ES-I3 (cell line): ENCODE data around the gene PLPPR5.

Experiments
- H3K36me3 ChIP-seq: 2 replicates; pipeline ENCODE4 v1.6.1; 2013; ENCODE audit warnings: mild to moderate bottlenecking, low read length, control low read depth, moderate library complexity; ENCODE audit not compliant: insufficient read depth
- H3K4me1 ChIP-seq: 2 replicates; pipeline ENCODE4 v1.6.1; 2013; ENCODE audit warnings: mild to moderate bottlenecking, control low read depth, low read length; ENCODE audit not compliant: insufficient read depth
- H3K9ac ChIP-seq: 2 replicates; pipeline ENCODE4 v1.6.1; 2013; ENCODE audit warnings: low read depth, mild to moderate bottlenecking, low read length, moderate library complexity
- H3K9me3 ChIP-seq: 2 replicates; pipeline ENCODE4 v1.6.1; 2013; ENCODE audit warnings: mild to moderate bottlenecking, low read length, moderate library complexity; ENCODE audit not compliant: control insufficient read depth, insufficient read depth

The PLPPR5 gene

GRCh38 chr1:98949166-98949565 lies 55.5 kb downstream of the PLPPR5 start:
- Histone ChIP-seq H3K9me3 (no peaks in the 10 kb centered on the region), H3K36me3 (no peaks in the 10 kb centered on the region), H3K4me1 (no peaks in the 10 kb centered on the region), H3K9ac (no peak overlapping the region)

GRCh38 chr1:98947071-98947470 lies 57.6 kb downstream of the PLPPR5 start:
- Histone ChIP-seq H3K4me1 (no peaks in the 10 kb centered on the region), H3K36me3 (no peaks in the 10 kb centered on the region), H3K9me3 (no peaks in the 10 kb centered on the region), H3K9ac (no peak overlapping the region)

DNA sequence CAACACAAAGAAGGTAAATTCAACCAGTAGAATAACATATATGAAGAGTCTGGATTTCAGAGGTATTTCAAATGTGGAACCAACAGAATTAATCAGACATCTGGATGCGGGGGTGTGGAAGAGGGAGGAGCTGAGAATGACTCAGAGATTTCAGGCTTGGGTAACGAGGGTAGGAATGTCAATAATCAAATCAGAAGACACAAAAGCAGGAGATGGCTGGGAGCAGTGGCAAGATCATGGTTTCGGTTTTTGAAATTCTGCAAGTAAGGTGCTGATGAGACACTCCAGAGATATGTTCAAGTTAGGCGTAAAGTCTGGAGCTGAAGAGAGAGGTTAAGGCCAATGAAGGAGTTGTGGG lies 64.0 kb downstream of the PLPPR5 start:
- Histone ChIP-seq H3K9me3 (no peaks in the 10 kb centered on the region), H3K4me1 (no peaks in the 10 kb centered on the region), H3K9ac (no peak overlapping the region), H3K36me3 (no peaks in the 10 kb centered on the region)

DNA sequence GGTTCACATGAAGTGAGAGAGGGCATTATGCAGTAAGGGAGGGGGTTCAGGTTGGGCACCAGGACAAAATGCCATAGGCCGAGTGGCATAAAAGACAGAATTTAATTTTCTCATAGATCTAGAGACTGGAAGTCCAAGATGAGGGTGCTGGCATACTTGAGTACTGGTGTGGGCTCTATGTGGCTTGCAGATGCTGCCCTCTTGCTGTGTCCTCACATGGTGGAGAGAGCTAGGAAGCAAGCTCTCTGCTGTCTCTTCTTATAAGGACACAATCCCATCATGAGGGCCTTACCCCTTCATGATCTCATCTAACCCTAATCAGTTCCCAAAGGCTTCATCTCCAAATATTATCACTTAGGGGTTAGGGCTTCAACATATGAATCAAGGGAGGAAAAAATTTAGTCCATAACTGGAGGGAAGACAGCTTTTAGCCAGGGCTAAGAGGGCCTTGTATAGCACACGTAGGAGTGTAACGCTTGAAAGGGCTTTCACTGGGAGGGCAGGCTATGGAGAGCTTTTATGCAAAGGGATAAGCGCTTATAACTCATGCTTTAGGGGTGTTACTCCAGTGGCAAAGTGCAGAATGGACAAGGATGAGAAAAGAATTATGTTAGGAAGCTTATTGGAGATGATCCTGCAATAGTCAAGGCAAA lies 64.5 kb downstream of the PLPPR5 start:
- Histone ChIP-seq H3K36me3 (no peaks in the 10 kb centered on the region), H3K9me3 (no peaks in the 10 kb centered on the region), H3K9ac (no peak overlapping the region), H3K4me1 (no peaks in the 10 kb centered on the region)

DNA sequence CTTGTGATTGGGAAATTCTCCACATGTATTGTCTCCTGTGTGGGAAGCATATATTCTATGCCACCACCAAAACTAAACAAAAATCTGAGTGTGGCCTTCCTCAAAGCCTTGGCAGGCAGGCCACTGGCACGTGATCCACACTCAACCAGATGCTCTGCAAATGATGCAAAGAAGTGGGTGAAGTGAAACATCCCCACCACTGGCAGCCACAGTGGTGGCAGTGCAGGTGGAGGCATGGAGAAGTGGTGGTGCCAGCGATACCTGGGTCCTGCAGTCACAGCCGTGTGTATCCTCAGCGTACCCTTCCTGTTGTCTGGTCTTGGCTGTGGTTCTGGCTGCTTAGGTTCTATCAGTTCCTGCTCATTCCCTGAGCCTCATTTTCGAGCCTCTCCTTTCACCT lies 65.2 kb downstream of the PLPPR5 start:
- Histone ChIP-seq H3K9ac (no peak overlapping the region), H3K36me3 (no peaks in the 10 kb centered on the region), H3K4me1 (no peaks in the 10 kb centered on the region), H3K9me3 (no peaks in the 10 kb centered on the region)

GRCh38 chr1:98937347-98937746 lies 67.3 kb downstream of the PLPPR5 start:
- no peaks in the 10 kb centered on the region for H3K9me3 ChIP-seq
- H3K9ac ChIP-seq: no peak overlapping the region
- no peaks in the 10 kb centered on the region for H3K4me1 ChIP-seq
- no peaks in the 10 kb centered on the region for H3K36me3 ChIP-seq

- no peaks in the 10 kb centered on the region for H3K4me1 ChIP-seq
- H3K9me3 ChIP-seq: no peaks in the 10 kb centered on the region
- H3K36me3 ChIP-seq: no peaks in the 10 kb centered on the region
- no peak overlapping the region for H3K9ac ChIP-seq
Observed at GRCh38 chr1:98932184-98932583, 72.5 kb downstream of the PLPPR5 start.

- H3K4me1 ChIP-seq: no peaks in the 10 kb centered on the region
- H3K36me3 ChIP-seq: no peaks in the 10 kb centered on the region
- no peaks in the 10 kb centered on the region for H3K9me3 ChIP-seq
- no peak overlapping the region for H3K9ac ChIP-seq
Observed at GRCh38 chr1:98931128-98931835, 73.4 kb downstream of the PLPPR5 start.

DNA sequence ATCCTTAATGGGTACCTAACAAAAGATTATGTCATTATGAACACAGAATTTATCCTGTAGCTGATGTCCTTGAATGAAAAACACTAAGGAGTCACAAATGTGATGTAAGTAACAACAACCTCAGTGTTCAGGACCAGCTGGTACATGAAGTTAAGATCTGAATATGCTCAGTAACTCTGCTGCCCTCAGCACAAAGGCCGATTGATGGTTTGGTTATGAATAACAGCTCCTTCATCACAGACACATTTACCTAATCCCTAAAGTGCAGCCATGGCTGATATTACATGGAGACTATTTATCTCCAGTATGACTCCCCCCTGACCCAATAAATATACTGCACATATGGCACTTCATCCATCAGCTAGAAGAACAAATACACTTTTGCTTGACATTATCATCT lies 75.2 kb downstream of the PLPPR5 start:
- H3K36me3 ChIP-seq: no peaks in the 10 kb centered on the region
- H3K4me1 ChIP-seq: no peaks in the 10 kb centered on the region; the same call in 1 of the 2 replicates
- H3K9ac ChIP-seq: no peak overlapping the region
- H3K9me3 ChIP-seq: no peaks in the 10 kb centered on the region

GRCh38 chr1:98926597-98926996 lies 78.1 kb downstream of the PLPPR5 start:
- H3K4me1 ChIP-seq: no peaks in the 10 kb centered on the region; the same call in 1 of the 2 replicates
- H3K36me3 ChIP-seq: no peaks in the 10 kb centered on the region
- H3K9me3 ChIP-seq: no peaks in the 10 kb centered on the region
- H3K9ac ChIP-seq: no peak overlapping the region

GRCh38 chr1:98924977-98925376 lies 79.7 kb downstream of the PLPPR5 start:
- Histone ChIP-seq H3K9ac (no peak overlapping the region), H3K36me3 (no peaks in the 10 kb centered on the region), H3K4me1 (no peaks in the 10 kb centered on the region; the same call in 1 of the 2 replicates), H3K9me3 (no peaks in the 10 kb centered on the region)

- H3K4me1 ChIP-seq: no peaks in the 10 kb centered on the region; the same call in 1 of the 2 replicates
Observed at GRCh38 chr1:98923667-98924066, 81.0 kb downstream of the PLPPR5 start.

DNA sequence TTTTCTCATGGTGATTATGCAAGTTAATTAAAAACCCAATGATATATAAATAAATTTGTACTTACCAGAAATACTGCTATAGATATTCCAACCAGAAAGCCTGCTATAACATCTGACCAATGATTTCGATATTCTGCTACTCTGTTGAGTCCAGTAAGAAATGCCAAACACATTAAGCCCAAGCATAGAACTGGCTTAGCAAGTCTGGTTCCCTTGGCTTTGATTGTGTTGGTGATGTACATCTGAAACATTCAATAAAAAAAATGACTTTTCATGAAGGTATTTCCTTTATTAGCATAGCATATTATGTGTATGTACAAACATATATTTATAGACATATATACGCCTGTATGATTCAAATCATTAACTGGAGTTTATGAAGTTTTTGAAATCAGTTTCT lies 82.8 kb downstream of the PLPPR5 start:
- Histone ChIP-seq H3K36me3 (no peaks in the 10 kb centered on the region), H3K4me1 (no peaks in the 10 kb centered on the region; the same call in 1 of the 2 replicates), H3K9me3 (no peaks in the 10 kb centered on the region), H3K9ac (no peak overlapping the region)

More at GRCh38 chr1:98923667-98924066, 81.0 kb downstream of the PLPPR5 start:
- Histone ChIP-seq H3K36me3 (no peaks in the 10 kb centered on the region), H3K9me3 (no peaks in the 10 kb centered on the region), H3K9ac (no peak overlapping the region)

GRCh38 chr1:98920441-98921110 lies 84.1 kb downstream of the PLPPR5 start:
- Histone ChIP-seq H3K9me3 (no peaks in the 10 kb centered on the region), H3K9ac (no peak overlapping the region), H3K36me3 (no peaks in the 10 kb centered on the region), H3K4me1 (no peaks in the 10 kb centered on the region; the same call in 1 of the 2 replicates)

GRCh38 chr1:98919652-98920051 lies 85.0 kb downstream of the PLPPR5 start:
- no peaks in the 10 kb centered on the region for H3K36me3 ChIP-seq
- no peaks in the 10 kb centered on the region for H3K9me3 ChIP-seq
- H3K9ac ChIP-seq: no peak overlapping the region

More at GRCh38 chr1:98919652-98920051, 85.0 kb downstream of the PLPPR5 start:
- no peaks in the 10 kb centered on the region; the same call in 1 of the 2 replicates for H3K4me1 ChIP-seq
